GM12892 (cell line): ENCODE data around the gene RRAGC.

ENCODE experiments used
- POLR2A ChIP-seq: IDR thresholded peaks from 2 replicates; pipeline ENCODE4 v1.6.1; 2011; ENCODE audit warnings: low read depth, low read length, control low read depth
- POLR2AphosphoS5 ChIP-seq: IDR thresholded peaks from 2 replicates; pipeline ENCODE4 v1.6.1; 2011; ENCODE audit warnings: low read depth, low read length, control low read depth

DNA sequence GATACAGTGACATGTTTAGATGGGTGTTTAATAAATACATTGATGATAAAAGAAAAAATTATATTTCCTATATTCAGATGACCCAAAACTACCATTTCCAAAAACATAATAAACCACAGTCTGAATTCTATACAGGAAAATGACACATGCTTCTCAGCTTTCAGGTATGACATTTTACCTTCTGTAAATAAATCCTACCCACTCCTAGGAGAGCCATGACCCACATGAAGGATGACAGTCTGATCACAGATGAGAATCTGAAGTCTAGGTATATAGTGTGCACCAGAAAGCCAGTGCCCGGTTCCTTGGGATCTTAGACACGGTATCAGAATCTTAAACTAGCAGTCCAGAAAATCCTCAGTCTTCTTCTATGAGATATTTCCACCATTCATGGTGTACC, 25.5 kb upstream of the RRAGC start:
- TF ChIP-seq POLR2A = no peak
- TF ChIP-seq POLR2AphosphoS5 = no peak
